T-cell (primary cell): ENCODE data around the gene TNNI3. TPM values are rescaled to one million over a fixed set of nuclear protein-coding genes. Genes with fewer than 3 reads are reported as not detected.
"Not testable (repeated sequence)": the region's sequence is repeated elsewhere in the genome, so short reads cannot be mapped to it uniquely, and the experiment has no call there.

Experiments
- ATAC-seq, 4 experiments: fragments of 200-7000 bp in 3 of 4; fragments of 150-1000 bp in 1 of 4; cut with Tn5 transposase; replicated peaks in 1 of 4; 1 replicate in 3 of 4; 2 replicates in 1 of 4; pipeline ENCODE4 v1.10.0; 2021; ENCODE audit warnings: moderate library complexity in 3 of 4, mild to moderate bottlenecking in 2 of 4, moderate number of reproducible peaks in 1 of 4
- CTCF ChIA-PET, 2 donors: fragments of 300-600 bp; sonication (Branson Sonifier 250); formaldehyde crosslinking; loops; one replicate each; lab custom pipeline; 2022; ENCODE audit warnings: antibody characterized with exemption in 2 of 2; lab: Charles Lee
- POLR2A ChIA-PET, 2 donors: fragments of 300-600 bp; sonication (Branson Sonifier 250); formaldehyde crosslinking; loops; one replicate each; lab custom pipeline; 2022; ENCODE audit warnings: antibody characterized with exemption in 2 of 2; lab: Charles Lee
- DNase-seq, 35 experiments: peaks; one replicate each; pipeline versions ENCODE4 v3.0.0 to v3.0.0-alpha.2; 2013 to 2023
- H3K27ac ChIP-seq: one replicate; pipeline ENCODE4 v1.5.1; 2013; ENCODE audit warnings: low read length
- H3K27me3 ChIP-seq, 2 experiments: replicated peaks in 1 of 2; 1 replicate in 1 of 2; 2 replicates in 1 of 2; pipeline versions ENCODE4 v1.6.1 to v1.7.0; 2013; ENCODE audit warnings: low read length in 1 of 2, mixed read lengths in 1 of 2; ENCODE audit not compliant: control insufficient read depth in 2 of 2, insufficient read depth in 2 of 2; ENCODE audit errors: extremely low read depth in 1 of 2
- H3K36me3 ChIP-seq, 2 donors: 1 replicate in 1 of 2; 2 replicates in 1 of 2; pipeline versions ENCODE4 v1.6.1 to v1.7.0; 2013; ENCODE audit warnings: low read length in 1 of 2; ENCODE audit not compliant: control insufficient read depth in 2 of 2, insufficient read depth in 1 of 2; ENCODE audit errors: extremely low read depth in 1 of 2
- H3K4me1 ChIP-seq, 2 experiments: 1 replicate in 1 of 2; 2 replicates in 1 of 2; pipeline versions ENCODE4 v1.6.1 to v1.7.0; 2013; ENCODE audit warnings: low read length in 2 of 2, mixed read lengths in 1 of 2; ENCODE audit not compliant: insufficient read depth in 2 of 2, control insufficient read depth in 1 of 2; ENCODE audit errors: extremely low read depth in 1 of 2
- H3K4me3 ChIP-seq, 2 donors: 1 replicate in 1 of 2; 2 replicates in 1 of 2; pipeline versions ENCODE4 v1.5.1 to v1.7.0; 2013; ENCODE audit warnings: mild to moderate bottlenecking in 2 of 2, low read length in 1 of 2, moderate library complexity in 1 of 2; ENCODE audit not compliant: control insufficient read depth in 1 of 2; ENCODE audit errors: extremely low read depth in 1 of 2
- H3K9me3 ChIP-seq: 2 replicates; pipeline ENCODE4 v1.7.0; 2013
- H3K27ac Mint-ChIP-seq, 2 donors: one replicate each; pipeline ENCODE4 v1.8.0; 2020 to 2021; ENCODE audit warnings: mild to moderate bottlenecking in 2 of 2, mixed read lengths in 2 of 2
- H3K27me3 Mint-ChIP-seq, 2 donors: one replicate each; pipeline ENCODE4 v1.8.0; 2021 to 2022; ENCODE audit warnings: mixed read lengths in 2 of 2
- H3K36me3 Mint-ChIP-seq: one replicate; pipeline ENCODE4 v1.8.0; 2021; ENCODE audit warnings: mixed read lengths
- H3K4me1 Mint-ChIP-seq, 3 donors: one replicate each; pipeline ENCODE4 v1.8.0; 2020 to 2022; ENCODE audit warnings: mixed read lengths in 3 of 3, mild to moderate bottlenecking in 1 of 3
- H3K4me3 Mint-ChIP-seq, 3 donors: one replicate each; pipeline ENCODE4 v1.8.0; 2020 to 2022; ENCODE audit warnings: mild to moderate bottlenecking in 3 of 3, mixed read lengths in 3 of 3, moderate library complexity in 3 of 3
- H3K9me3 Mint-ChIP-seq, 3 donors: one replicate each; pipeline ENCODE4 v1.8.0; 2020 to 2022; ENCODE audit warnings: mixed read lengths in 3 of 3
- WGBS: methylation state at CpG from one replicate; pipeline ENCODE4 v1.1.5; 2013; ENCODE audit warnings: missing lambda C conversion rate; ENCODE audit not compliant: insufficient coverage; 5-methylcytosine and 5-hydroxymethylcytosine counted together
- total RNA-seq, 35 experiments: library from RNA in 6 of 35; stranded (reverse) in 6 of 35; fragments of 120-200 nt in 1 of 35; gene quantifications; one replicate each; pipeline versions ENCODE4 v1.2.1 to v1.2.4 and lab custom pipeline; 2013 to 2026

The TNNI3 gene
- total RNA-seq, 5 donors from 2014 or later (not counting 1 experiment from before 2014, with no cell fraction given): not detected

DNA sequence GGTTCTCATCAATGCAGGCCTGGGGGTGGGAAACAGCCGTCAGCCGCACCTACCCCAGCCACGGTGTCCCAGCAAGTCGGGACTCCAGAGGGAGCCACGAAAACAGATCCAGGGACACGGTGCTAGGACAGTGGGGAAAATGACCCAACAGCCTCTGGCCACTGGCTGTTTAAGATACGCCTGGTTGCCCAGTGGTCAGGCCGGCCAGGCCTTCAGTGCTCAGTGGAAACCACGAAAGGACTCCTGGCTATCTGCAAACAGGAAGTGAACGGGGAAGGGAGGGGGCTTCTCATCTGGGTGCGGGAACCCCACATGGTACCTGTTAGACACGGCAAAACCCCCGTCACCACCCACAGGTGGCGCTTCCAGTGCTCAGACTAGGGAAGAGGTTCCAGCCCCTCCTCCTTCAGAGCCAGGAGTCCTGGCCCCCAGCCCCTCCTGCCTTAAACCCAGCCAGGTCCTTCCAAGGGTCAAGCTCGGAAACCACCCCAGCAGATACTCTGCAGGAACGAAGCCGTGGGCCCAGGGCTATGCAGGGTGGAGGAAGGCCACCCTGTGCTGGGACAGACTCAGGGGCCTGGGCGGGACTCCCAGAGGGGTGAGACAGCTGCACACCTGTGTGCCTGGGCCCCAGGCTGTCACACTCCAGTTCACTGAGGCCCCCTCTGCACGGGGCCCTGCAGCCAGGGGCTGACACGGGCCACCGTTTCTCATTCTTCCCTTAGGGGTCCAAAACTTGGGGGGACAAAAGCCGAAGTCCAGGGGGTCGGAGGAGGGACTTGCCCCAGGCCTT is 44.6 kb downstream of the TNNI3 start:
- CTCF ChIA-PET: no interaction called here
- Histone ChIP-seq H3K36me3 (peaks cover 10 to 11% of the 10 kb centered on the region in 2 donors), H3K4me3 (no peak overlapping the region), H3K27me3 (no peaks in the 10 kb centered on the region), H3K27ac (no peak overlapping the region), H3K9me3 (no peaks in the 10 kb centered on the region), H3K4me1 (peaks cover 9 to 35% of the 10 kb centered on the region in 2 experiments)
- Mint-ChIP-seq H3K4me3 (no peak overlapping the region), H3K4me1 (peaks cover 20 to 36% (median 30%) of the 10 kb centered on the region in 3 donors), H3K27me3 (no peaks in the 10 kb centered on the region), H3K36me3 (peaks cover 13% of the 10 kb centered on the region), H3K27ac (no peak overlapping the region), H3K9me3 (no peaks in the 10 kb centered on the region)
- 92% methylated on average over 10 of the region's 23 CpGs for WGBS
- no peak for DNase-seq
- POLR2A ChIA-PET: no interaction called here
- no peak for ATAC-seq

GRCh38 chr19:55112246-55112776 is 45.2 kb downstream of the TNNI3 start:
- ChIA-PET CTCF (no interaction called here), POLR2A (no interaction called here)
- Mint-ChIP-seq H3K4me1 (peaks cover 16 to 33% (median 24%) of the 10 kb centered on the region in 3 donors), H3K27me3 (no peaks in the 10 kb centered on the region), H3K36me3 (peaks cover 16% of the 10 kb centered on the region), H3K4me3 (no peak overlapping the region), H3K27ac (no peak overlapping the region), H3K9me3 (no peaks in the 10 kb centered on the region)
- no peaks in the 10 kb centered on the region for H3K9me3 ChIP-seq
- peaks cover 9 to 33% of the 10 kb centered on the region in 2 experiments for H3K4me1 ChIP-seq
- H3K27me3 ChIP-seq: no peaks in the 10 kb centered on the region
- peaks cover 10 to 11% of the 10 kb centered on the region in 2 donors for H3K36me3 ChIP-seq
- H3K4me3 ChIP-seq: no peak overlapping the region
- ATAC-seq (no peak), DNase-seq (no peak)
- WGBS: 86% methylated on average over 13 of the region's 25 CpGs
- H3K27ac ChIP-seq: no peak overlapping the region

- ChIA-PET CTCF (no interaction called here), POLR2A (no interaction called here)
- H3K27ac ChIP-seq: no peak overlapping the region
- peaks cover 7 to 26% of the 10 kb centered on the region in 2 experiments for H3K4me1 ChIP-seq
- ATAC-seq: no peak
- Mint-ChIP-seq H3K4me1 (peaks cover 16 to 28% (median 23%) of the 10 kb centered on the region in 3 donors), H3K4me3 (no peak overlapping the region), H3K9me3 (no peaks in the 10 kb centered on the region), H3K27me3 (no peaks in the 10 kb centered on the region), H3K36me3 (peaks cover 23% of the 10 kb centered on the region), H3K27ac (no peak overlapping the region)
- WGBS: 97% methylated on average over 18 of the region's 21 CpGs
- no peaks in the 10 kb centered on the region for H3K27me3 ChIP-seq
- no peak overlapping the region for H3K4me3 ChIP-seq
- no peak for DNase-seq
- H3K9me3 ChIP-seq: no peaks in the 10 kb centered on the region
- H3K36me3 ChIP-seq: peaks cover 10 to 11% of the 10 kb centered on the region in 2 donors
These were observed 46.2 kb downstream of the TNNI3 start for GRCh38 chr19:55111238-55111831.

GRCh38 chr19:55109527-55110291 is 47.8 kb downstream of the TNNI3 start:
- Histone ChIP-seq H3K4me3 (no peak overlapping the region), H3K36me3 (peaks cover 11 to 15% of the 10 kb centered on the region in 2 donors), H3K27ac (no peak overlapping the region), H3K27me3 (no peaks in the 10 kb centered on the region), H3K9me3 (no peaks in the 10 kb centered on the region), H3K4me1 (peaks cover 0 to 12% of the 10 kb centered on the region in 2 experiments)
- Mint-ChIP-seq H3K27ac (no peak overlapping the region), H3K4me1 (peaks cover 1 to 11% (median 7%) of the 10 kb centered on the region in 3 donors), H3K9me3 (no peaks in the 10 kb centered on the region), H3K36me3 (peaks cover 29% of the 10 kb centered on the region), H3K4me3 (no peak overlapping the region), H3K27me3 (no peaks in the 10 kb centered on the region)
- no peak for DNase-seq
- 96% methylated on average over 18 of the region's 20 CpGs for WGBS
- CTCF ChIA-PET: no interaction called here
- no peak for ATAC-seq
- POLR2A ChIA-PET: interaction anchor here in 1 of 2 donors (0.5 kb wide), 1 partner anchor 11 kb away, joined by 3 read pairs; no protein-coding TSS in a partner anchor

GRCh38 chr19:55107252-55107651 is 50.3 kb downstream of the TNNI3 start:
- H3K4me1 Mint-ChIP-seq, H3K4me3 Mint-ChIP-seq, DNase-seq, H3K4me3 ChIP-seq, H3K9me3 ChIP-seq, ATAC-seq, H3K4me1 ChIP-seq, H3K27me3 ChIP-seq, H3K27ac Mint-ChIP-seq, H3K27me3 Mint-ChIP-seq, CTCF ChIA-PET, H3K9me3 Mint-ChIP-seq, H3K27ac ChIP-seq: not testable (repeated sequence)
- 100% methylated on average over 2 of the region's 3 CpGs for WGBS
- peaks cover 8 to 21% of the 10 kb centered on the region in 2 donors for H3K36me3 ChIP-seq
- H3K36me3 Mint-ChIP-seq: peaks cover 42% of the 10 kb centered on the region
- POLR2A ChIA-PET: interaction anchor here in 1 of 2 donors (0.9 kb wide), 1 partner anchor 232 kb away, joined by 3 read pairs; the partner anchor contains the start of gene KMT5C

GRCh38 chr19:55106591-55106990 is 50.9 kb downstream of the TNNI3 start:
- no peaks in the 10 kb centered on the region for H3K4me1 ChIP-seq
- peaks cover 10 to 27% of the 10 kb centered on the region in 2 donors for H3K36me3 ChIP-seq
- Mint-ChIP-seq H3K4me3 (no peak overlapping the region), H3K9me3 (no peaks in the 10 kb centered on the region), H3K36me3 (peaks cover 48% of the 10 kb centered on the region), H3K27ac (no peak overlapping the region), H3K27me3 (no peaks in the 10 kb centered on the region), H3K4me1 (peaks cover 1 to 6% (median 2%) of the 10 kb centered on the region in 3 donors)
- ATAC-seq (no peak), DNase-seq (no peak)
- no peak overlapping the region for H3K4me3 ChIP-seq
- ChIA-PET POLR2A (interaction anchor here in 1 of 2 donors (0.9 kb wide), 1 partner anchor 233 kb away, joined by 3 read pairs; the partner anchor contains the start of gene KMT5C), CTCF (no interaction called here)
- H3K27ac ChIP-seq: no peak overlapping the region
- WGBS: 81% methylated on average over 6 of the region's 6 CpGs
- no peaks in the 10 kb centered on the region for H3K9me3 ChIP-seq
- no peaks in the 10 kb centered on the region for H3K27me3 ChIP-seq
